Esophagus muscularis mucosa (tissue), 4 donors: Measurements from ENCODE around the gene ALDH1A2. TPM values are rescaled to one million over a fixed set of nuclear protein-coding genes. Genes with fewer than 3 reads are reported as not detected.

Experiments
- DNase-seq: peaks from one replicate; pipeline ENCODE4 v3.0.0-alpha.2; 2017; ENCODE audit errors: extremely low spot score
- H3K27ac ChIP-seq, 4 donors: fragments of 200-600 bp; sonication (generic); replicated peaks in 1 of 4; 1 replicate in 3 of 4; 2 replicates in 1 of 4; pipeline ENCODE4 v1.5.1; 2016 to 2019; ENCODE audit warnings: mild to moderate bottlenecking in 1 of 4
- H3K27me3 ChIP-seq, 4 donors: fragments of 200-600 bp; sonication (generic); one replicate each; pipeline versions ENCODE4 v1.5.1 to v1.6.0; 2016 to 2019
- H3K36me3 ChIP-seq, 4 donors: fragments of 200-600 bp; sonication (generic); one replicate each; pipeline ENCODE4 v1.5.1; 2016 to 2019
- H3K4me1 ChIP-seq, 4 donors: fragments of 200-600 bp; sonication (generic); one replicate each; pipeline ENCODE4 v1.5.1; 2016 to 2019
- H3K4me3 ChIP-seq, 4 donors: fragments of 200-600 bp; sonication (generic); 1 replicate in 2 of 4; 2 replicates in 2 of 4; pipeline ENCODE4 v1.5.1; 2016 to 2019; ENCODE audit warnings: mild to moderate bottlenecking in 4 of 4, moderate library complexity in 1 of 4
- H3K9me3 ChIP-seq, 4 donors: fragments of 200-600 bp; sonication (generic); 1 replicate in 3 of 4; 2 replicates in 1 of 4; pipeline ENCODE4 v1.5.1; 2016 to 2019
- CTCF ChIP-seq, 3 experiments: fragments of 200-600 bp in 2 of 3; fragments of 450-650 bp in 1 of 3; sonication (generic) in 2 of 3; IDR thresholded peaks; one replicate each; pipeline ENCODE4 v1.5.1; 2017 to 2019; ENCODE audit warnings: antibody characterized with exemption in 3 of 3, mild to moderate bottlenecking in 2 of 3, moderate library complexity in 1 of 3
- EP300 ChIP-seq: sonication (generic); formaldehyde crosslinking; IDR thresholded peaks from one replicate; pipeline ENCODE4 v1.6.1; 2017; ENCODE audit warnings: antibody characterized with exemption
- POLR2A ChIP-seq: fragments of 450-650 bp; IDR thresholded peaks from one replicate; pipeline ENCODE4 v1.6.1; 2017; ENCODE audit warnings: antibody characterized with exemption, moderate library complexity, mild to moderate bottlenecking, low read depth
- POLR2AphosphoS5 ChIP-seq, 2 donors: sonication (generic); formaldehyde crosslinking; IDR thresholded peaks; one replicate each; pipeline ENCODE4 v1.6.1; 2017; ENCODE audit warnings: antibody characterized with exemption in 2 of 2
- WGBS: methylation state at CpG from one replicate; pipeline ENCODE4 v1.1.5; 2018; 5-methylcytosine and 5-hydroxymethylcytosine counted together
- intact Hi-C: fragments of 100-400 bp; cut with DNase I; formaldehyde crosslinking; loops from one replicate; pipeline ENCODE4 v1.15.1; 2023
- total RNA-seq, 4 donors: library from RNA; depleted of rRNA; stranded (reverse); fragments of >200 nt; gene quantifications; one replicate each; pipeline versions ENCODE4 v1.1.0 to v1.2.1, GENCODE V29; 2016

Gene ALDH1A2
- total RNA-seq, 4 donors from 2014 or later, result 13.3 to 41.2 (median 19.8) TPM

GRCh38 chr15:58110999-58111717, 45.6 kb upstream of the ALDH1A2 start:
- no peaks in the 10 kb centered on the region for H3K4me1 ChIP-seq
- H3K27me3 ChIP-seq, result peaks cover 0 to 3% (median 0%) of the 10 kb centered on the region in 4 donors
- H3K36me3 ChIP-seq, result no peaks in the 10 kb centered on the region
- H3K9me3 ChIP-seq, result no peaks in the 10 kb centered on the region
- no peak for DNase-seq
- WGBS, result 77% methylated on average over 6 of the region's 6 CpGs
- TF ChIP-seq EP300, result no peak
- TF ChIP-seq POLR2A, result no peak
- no peak for TF ChIP-seq CTCF (IDR thresholded peaks at IDR 0.05)
- TF ChIP-seq POLR2AphosphoS5 (IDR thresholded peaks at IDR 0.05), result no peak
- intact Hi-C loops, result no loop called here
- no peak overlapping the region for H3K27ac ChIP-seq
- H3K4me3 ChIP-seq, result no peak overlapping the region

- DNase-seq, result no peak
- TF ChIP-seq POLR2A (no peak), POLR2AphosphoS5 (IDR thresholded peaks at IDR 0.05) (no peak), EP300 (no peak), CTCF (IDR thresholded peaks at IDR 0.05) (no peak)
- H3K4me1 ChIP-seq, result no peaks in the 10 kb centered on the region
- H3K27me3 ChIP-seq, result peaks cover 0 to 3% (median 0%) of the 10 kb centered on the region in 4 donors
- H3K36me3 ChIP-seq, result no peaks in the 10 kb centered on the region
- no peak overlapping the region for H3K27ac ChIP-seq
- H3K4me3 ChIP-seq, result no peak overlapping the region
- intact Hi-C loops, result no loop called here
- no peaks in the 10 kb centered on the region for H3K9me3 ChIP-seq
- 94% methylated on average over 3 of the region's 3 CpGs for WGBS
Measured at GRCh38 chr15:58109419-58109818, 43.9 kb upstream of the ALDH1A2 start.

- no peak for TF ChIP-seq POLR2A
- no peak for TF ChIP-seq CTCF (IDR thresholded peaks at IDR 0.05)
- no peak for TF ChIP-seq EP300
- TF ChIP-seq POLR2AphosphoS5 (IDR thresholded peaks at IDR 0.05), result no peak
- 78% methylated on average over 2 of the region's 2 CpGs for WGBS
- DNase-seq, result no peak
- Histone ChIP-seq H3K4me1 (no peaks in the 10 kb centered on the region), H3K36me3 (no peaks in the 10 kb centered on the region), H3K27me3 (peaks cover 0 to 3% (median 0%) of the 10 kb centered on the region in 4 donors), H3K9me3 (no peaks in the 10 kb centered on the region), H3K4me3 (no peak overlapping the region), H3K27ac (no peak overlapping the region)
- intact Hi-C loops, result no loop called here
Measured at GRCh38 chr15:58108117-58108516, 42.6 kb upstream of the ALDH1A2 start.

GRCh38 chr15:58103482-58103881, 38.0 kb upstream of the ALDH1A2 start:
- intact Hi-C loops, result no loop called here
- TF ChIP-seq EP300, result no peak
- TF ChIP-seq POLR2A, result no peak
- TF ChIP-seq CTCF (IDR thresholded peaks at IDR 0.05), result no peak
- no peak for TF ChIP-seq POLR2AphosphoS5 (IDR thresholded peaks at IDR 0.05)
- no peak for DNase-seq
- no peaks in the 10 kb centered on the region for H3K36me3 ChIP-seq
- no peaks in the 10 kb centered on the region for H3K9me3 ChIP-seq
- H3K4me1 ChIP-seq, result no peaks in the 10 kb centered on the region
- H3K27me3 ChIP-seq, result peaks cover 0 to 3% (median 0%) of the 10 kb centered on the region in 4 donors
- no peak overlapping the region for H3K27ac ChIP-seq
- no peak overlapping the region for H3K4me3 ChIP-seq

GRCh38 chr15:58096529-58097084, 31.1 kb upstream of the ALDH1A2 start:
- H3K4me3 ChIP-seq, result no peak overlapping the region
- H3K27me3 ChIP-seq, result no peaks in the 10 kb centered on the region
- no peaks in the 10 kb centered on the region for H3K4me1 ChIP-seq
- no peak for TF ChIP-seq POLR2AphosphoS5 (IDR thresholded peaks at IDR 0.05)
- no peak for TF ChIP-seq EP300
- no peak for TF ChIP-seq POLR2A
- TF ChIP-seq CTCF (IDR thresholded peaks at IDR 0.05), result no peak
- no peak overlapping the region for H3K27ac ChIP-seq
- peaks cover 0 to 3% (median 0%) of the 10 kb centered on the region in 4 donors for H3K9me3 ChIP-seq
- no peaks in the 10 kb centered on the region for H3K36me3 ChIP-seq
- intact Hi-C loops, result no loop called here
- 78% methylated on average over 6 of the region's 6 CpGs for WGBS
- no peak for DNase-seq
